GM23338 (cell line): ENCODE results near the gene CRACR2B. TPM values are rescaled to one million over a fixed set of nuclear protein-coding genes. Genes with fewer than 3 reads are reported as not detected.
A peak's percentile ranks its signal among the peaks of the same experiment; 100 is the strongest.

Source experiments
- ATAC-seq: fragments of 200-7000 bp; cut with Tn5 transposase; 3 replicates; pipeline ENCODE4 v1.9.1; 2020
- DNase-seq: peaks from one replicate; pipeline ENCODE4 v3.0.0-alpha.2; 2015; ENCODE audit warnings: low spot score
- H2AFZ ChIP-seq: fragments of 200-600 bp; sonication (generic); 2 replicates; pipeline ENCODE4 v1.8.0; 2016; ENCODE audit warnings: antibody characterized with exemption, mild to moderate bottlenecking, moderate library complexity
- H3F3A ChIP-seq: fragments of 200-600 bp; sonication (generic); replicated peaks from 2 replicates; pipeline ENCODE4 v1.8.0; 2017; ENCODE audit warnings: antibody characterized with exemption, mixed run types, low read depth
- H3K27ac ChIP-seq: fragments of 200-600 bp; sonication (generic); 2 replicates; pipeline ENCODE4 v1.6.1; 2016; ENCODE audit warnings: low read depth
- H3K27me3 ChIP-seq: fragments of 200-600 bp; sonication (generic); 2 replicates; pipeline ENCODE4 v1.8.0; 2016; ENCODE audit warnings: mild to moderate bottlenecking, mixed run types, moderate library complexity; ENCODE audit not compliant: insufficient read depth
- H3K36me3 ChIP-seq: fragments of 200-600 bp; sonication (generic); 2 replicates; pipeline ENCODE4 v1.8.0; 2016; ENCODE audit warnings: mild to moderate bottlenecking; ENCODE audit not compliant: insufficient read depth
- H3K4me1 ChIP-seq: fragments of 200-600 bp; sonication (generic); 2 replicates; pipeline ENCODE4 v1.8.0; 2016; ENCODE audit warnings: mild to moderate bottlenecking, moderate library complexity; ENCODE audit not compliant: insufficient read depth
- H3K4me2 ChIP-seq: fragments of 200-600 bp; sonication (generic); 2 replicates; pipeline ENCODE4 v1.7.1; 2017; ENCODE audit warnings: mixed run types
- H3K4me3 ChIP-seq: fragments of 200-600 bp; sonication (generic); 2 replicates; pipeline ENCODE4 v1.6.1; 2016; ENCODE audit warnings: mixed run types
- H3K79me2 ChIP-seq: fragments of 200-600 bp; sonication (generic); replicated peaks from 2 replicates; pipeline ENCODE4 v1.8.0; 2017; ENCODE audit warnings: mild to moderate bottlenecking; ENCODE audit not compliant: insufficient read depth
- H3K9me2 ChIP-seq: fragments of 200-600 bp; sonication (generic); 2 replicates; pipeline ENCODE4 v1.8.0; 2017; ENCODE audit not compliant: insufficient read depth
- H4K20me1 ChIP-seq: fragments of 200-600 bp; sonication (generic); replicated peaks from 2 replicates; pipeline ENCODE4 v1.8.0; 2017; ENCODE audit warnings: mild to moderate bottlenecking; ENCODE audit not compliant: insufficient read depth
- H3K27ac Mint-ChIP-seq: 2 replicates; pipeline ENCODE4 v1.8.0; 2020; ENCODE audit warnings: inconsistent platforms, mild to moderate bottlenecking, moderate library complexity, mixed read lengths
- H3K27me3 Mint-ChIP-seq: 3 replicates; pipeline ENCODE4 v1.8.0; 2022; ENCODE audit warnings: low read depth, mild to moderate bottlenecking, moderate library complexity, mixed read lengths, inconsistent platforms; ENCODE audit not compliant: insufficient read depth, poor library complexity
- H3K36me3 Mint-ChIP-seq: 3 replicates; pipeline ENCODE4 v1.8.0; 2021; ENCODE audit warnings: low read depth, mild to moderate bottlenecking, inconsistent platforms, moderate library complexity, mixed read lengths
- H3K4me1 Mint-ChIP-seq: 3 replicates; pipeline ENCODE4 v1.8.0; 2020; ENCODE audit warnings: mild to moderate bottlenecking, inconsistent platforms, mixed read lengths
- H3K4me3 Mint-ChIP-seq: 3 replicates; pipeline ENCODE4 v1.8.0; 2021; ENCODE audit warnings: moderate library complexity, mild to moderate bottlenecking, inconsistent platforms, mixed read lengths
- H3K9me3 Mint-ChIP-seq: 3 replicates; pipeline ENCODE4 v1.8.0; 2020; ENCODE audit warnings: moderate library complexity, mild to moderate bottlenecking, inconsistent platforms, mixed read lengths
- NANOG ChIP-seq: IDR thresholded peaks from 2 replicates; pipeline ENCODE4 v1.6.1; 2016; ENCODE audit warnings: antibody characterized with exemption, borderline replicate concordance
- POLR2AphosphoS5 ChIP-seq: IDR thresholded peaks from 2 replicates; pipeline ENCODE4 v1.6.1; 2016; ENCODE audit warnings: antibody characterized with exemption, low read depth
- REST ChIP-seq: IDR thresholded peaks from one replicate; pipeline ENCODE4 v1.6.1; 2018; ENCODE audit warnings: antibody characterized with exemption; ENCODE audit not compliant: unreplicated experiment
- ZNF462 ChIP-seq: fragments of 250-450 bp; sonication (Bioruptor Pico); IDR thresholded peaks from 2 replicates; pipeline ENCODE4 v1.5.0; 2020; ENCODE audit warnings: mild to moderate bottlenecking, moderate library complexity
- polyA plus RNA-seq: library from polyadenylated mRNA; unstranded; fragments of >200 nt; fragmentation: Nextera tagmentation; extraction: Ambion mirVana; gene quantifications from 2 replicates; pipeline ENCODE4 v1.2.1, GENCODE V29; 2016
- total RNA-seq: library from RNA; depleted of rRNA; stranded (reverse); fragments of >200 nt; shearing (Covaris generic); gene quantifications from 2 replicates; pipeline ENCODE4 v1.2.3, GENCODE V29; 2014
- TF ChIP-seq, protein P1 (sequence below), 2 experiments: fragments of 200-600 bp in 1 of 2; sonication (generic) in 1 of 2; conservative IDR thresholded peaks; 2 replicates each; pipeline versions ENCODE4 v1.5.1 to v1.6.1; 2016 to 2017; ENCODE audit warnings: antibody characterized with exemption in 2 of 2, low read depth in 2 of 2, mild to moderate bottlenecking in 2 of 2, moderate library complexity in 1 of 2

The CRACR2B gene
- total and polyA plus RNA-seq, 2 experiments from 2014 or later, result 55.9 to 64.1 TPM

GRCh38 chr11:837990-838307, 10.2 kb downstream of the CRACR2B start (continued):
- TF ChIP-seq ZNF462 (CRISPR knock-in tag) (no peak), REST (no peak), POLR2AphosphoS5 (no peak)

DNA sequence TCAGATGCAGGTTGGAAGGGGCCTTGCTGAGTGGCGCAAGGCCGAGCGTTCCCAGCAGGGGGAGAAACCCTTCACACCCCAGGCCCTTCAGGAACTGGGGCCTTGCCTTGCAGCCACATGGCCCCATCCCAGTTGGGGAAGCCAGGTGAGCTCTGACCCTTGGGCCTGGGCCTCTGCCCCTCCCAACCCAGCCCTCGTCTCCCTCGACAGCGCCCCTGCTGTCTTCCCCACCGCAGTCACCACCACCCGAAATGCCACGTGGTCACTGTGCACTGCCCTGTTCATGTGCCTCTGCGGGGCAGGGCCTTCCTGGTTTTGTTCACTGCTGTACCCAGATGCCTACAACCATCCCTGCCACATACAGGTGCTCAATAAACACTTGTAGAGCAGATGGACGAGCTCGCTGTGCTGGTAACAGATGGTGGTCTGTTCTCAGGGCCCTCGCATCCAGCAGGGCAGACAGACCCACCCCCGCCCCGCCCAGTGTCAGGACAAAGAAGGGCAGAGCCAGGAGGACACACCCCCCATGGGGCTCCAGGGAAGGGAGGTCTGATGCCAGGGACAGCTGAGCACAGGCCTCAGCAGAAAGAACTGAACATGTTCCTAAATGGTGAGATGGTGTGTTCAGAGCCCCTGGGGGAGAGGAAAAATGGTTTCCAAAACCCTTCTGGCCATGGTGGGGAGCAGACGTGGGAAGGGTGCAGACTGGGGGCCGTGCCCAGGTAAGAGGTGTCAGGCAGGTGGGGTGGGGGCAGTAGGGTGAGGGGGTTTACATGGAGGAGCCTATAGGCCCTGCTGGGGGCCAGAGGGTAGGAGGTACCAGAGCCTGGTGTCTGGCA, 10.9 kb downstream of the CRACR2B start:
- H3K4me3 ChIP-seq, result no peak overlapping the region
- 0 out of 2 replicates have a peak overlapping the region, but pooled peaks have one; percentile 26 for H3K27ac ChIP-seq
- TF ChIP-seq POLR2AphosphoS5, result peak; percentile 56; the same call in 1 of the 2 replicates
- TF ChIP-seq, protein P1, sequence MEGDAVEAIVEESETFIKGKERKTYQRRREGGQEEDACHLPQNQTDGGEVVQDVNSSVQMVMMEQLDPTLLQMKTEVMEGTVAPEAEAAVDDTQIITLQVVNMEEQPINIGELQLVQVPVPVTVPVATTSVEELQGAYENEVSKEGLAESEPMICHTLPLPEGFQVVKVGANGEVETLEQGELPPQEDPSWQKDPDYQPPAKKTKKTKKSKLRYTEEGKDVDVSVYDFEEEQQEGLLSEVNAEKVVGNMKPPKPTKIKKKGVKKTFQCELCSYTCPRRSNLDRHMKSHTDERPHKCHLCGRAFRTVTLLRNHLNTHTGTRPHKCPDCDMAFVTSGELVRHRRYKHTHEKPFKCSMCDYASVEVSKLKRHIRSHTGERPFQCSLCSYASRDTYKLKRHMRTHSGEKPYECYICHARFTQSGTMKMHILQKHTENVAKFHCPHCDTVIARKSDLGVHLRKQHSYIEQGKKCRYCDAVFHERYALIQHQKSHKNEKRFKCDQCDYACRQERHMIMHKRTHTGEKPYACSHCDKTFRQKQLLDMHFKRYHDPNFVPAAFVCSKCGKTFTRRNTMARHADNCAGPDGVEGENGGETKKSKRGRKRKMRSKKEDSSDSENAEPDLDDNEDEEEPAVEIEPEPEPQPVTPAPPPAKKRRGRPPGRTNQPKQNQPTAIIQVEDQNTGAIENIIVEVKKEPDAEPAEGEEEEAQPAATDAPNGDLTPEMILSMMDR (conservative IDR thresholded peaks at IDR 0.05; ENCODE audit: low read depth in 2 of 2), result peak; percentile 33 to 41
- TF ChIP-seq NANOG, result no peak
- H3K4me2 ChIP-seq, result no peak overlapping the region
- DNase-seq (peak; percentile 79), ATAC-seq (peak; percentile 17)
- Mint-ChIP-seq H3K4me3 (no peak overlapping the region), H3K36me3 (peaks cover 38% of the 10 kb centered on the region), H3K27ac (no peak overlapping the region), H3K27me3 (peaks cover 25% of the 10 kb centered on the region), H3K9me3 (no peaks in the 10 kb centered on the region), H3K4me1 (peaks cover 27% of the 10 kb centered on the region)
- peaks cover 15% of the 10 kb centered on the region for H3K4me1 ChIP-seq
- H3K9me2 ChIP-seq, result no peaks in the 10 kb centered on the region
- H3K79me2 ChIP-seq, result peaks cover 23% of the 10 kb centered on the region
- H3F3A ChIP-seq, result peaks cover 26% of the 10 kb centered on the region
- no peaks in the 10 kb centered on the region for H3K27me3 ChIP-seq
- H2AFZ ChIP-seq, result no peak overlapping the region
- peaks cover 6% of the 10 kb centered on the region; the same call in 1 of the 2 replicates for H3K36me3 ChIP-seq
- peaks cover 38% of the 10 kb centered on the region for H4K20me1 ChIP-seq
